ENCODE data around the gene SH3PXD2A.

The SH3PXD2A gene

GRCh38 chr10:103605359-103606096, 249.8 kb downstream of the SH3PXD2A start:
- ATAC-seq (ENCODE audit: insufficient read depth, low read depth) (no peak), DNase-seq (peak; percentile 29)
- Histone ChIP-seq H3K27ac (ENCODE audit: low read length) (no peak overlapping the region), H3K27me3 (ENCODE audit: insufficient read depth, low read length, poor library complexity) (no peaks in the 10 kb centered on the region), H3K4me2 (ENCODE audit: insufficient read depth, low read length) (no peak overlapping the region), H3K36me3 (ENCODE audit: insufficient read depth, low read length) (peaks cover 21% of the 10 kb centered on the region), H2AFZ (ENCODE audit: low read depth, low read length) (no peak overlapping the region), H3K4me3 (ENCODE audit: low read depth in 1 of 2, low read length in 2 of 2) (no peak overlapping the region), H3K9ac (ENCODE audit: low read depth, low read length) (no peak overlapping the region), H3K79me2 (ENCODE audit: insufficient read depth, low read length) (no peaks in the 10 kb centered on the region), H4K20me1 (ENCODE audit: insufficient read depth, low read length) (no peaks in the 10 kb centered on the region; the same call in 1 of the 2 replicates), H3K4me1 (ENCODE audit: insufficient read depth, low read length) (no peaks in the 10 kb centered on the region), H3K9me3 (ENCODE audit: insufficient read depth, low read length, severe bottlenecking) (no peaks in the 10 kb centered on the region)
- TF ChIP-seq EZH2 (IDR thresholded peaks at IDR 0.05; ENCODE audit: borderline replicate concordance, low read depth, low read length, severe bottlenecking) = no peak
- TF ChIP-seq CTCF (IDR thresholded peaks at IDR 0.05; ENCODE audit: borderline replicate concordance, extremely low read depth, low read length, poor library complexity, severe bottlenecking) = peak; percentile 68

GRCh38 chr10:103603382-103603781, 252.0 kb downstream of the SH3PXD2A start:
- Histone ChIP-seq H3K4me1 (ENCODE audit: insufficient read depth, low read length) (no peaks in the 10 kb centered on the region), H3K9ac (ENCODE audit: low read depth, low read length) (no peak overlapping the region), H3K9me3 (ENCODE audit: insufficient read depth, low read length, severe bottlenecking) (no peaks in the 10 kb centered on the region), H4K20me1 (ENCODE audit: insufficient read depth, low read length) (no peaks in the 10 kb centered on the region; the same call in 1 of the 2 replicates), H3K36me3 (ENCODE audit: insufficient read depth, low read length) (peaks cover 12% of the 10 kb centered on the region; the same call in 1 of the 2 replicates), H3K4me3 (ENCODE audit: low read depth in 1 of 2, low read length in 2 of 2) (no peak overlapping the region), H2AFZ (ENCODE audit: low read depth, low read length) (no peak overlapping the region), H3K79me2 (ENCODE audit: insufficient read depth, low read length) (no peaks in the 10 kb centered on the region), H3K4me2 (ENCODE audit: insufficient read depth, low read length) (no peak overlapping the region), H3K27me3 (ENCODE audit: insufficient read depth, low read length, poor library complexity) (no peaks in the 10 kb centered on the region), H3K27ac (ENCODE audit: low read length) (no peak overlapping the region)
- TF ChIP-seq EZH2 (IDR thresholded peaks at IDR 0.05; ENCODE audit: borderline replicate concordance, low read depth, low read length, severe bottlenecking) = no peak
- TF ChIP-seq CTCF (IDR thresholded peaks at IDR 0.05; ENCODE audit: borderline replicate concordance, extremely low read depth, low read length, poor library complexity, severe bottlenecking) = no peak
- ATAC-seq (ENCODE audit: insufficient read depth, low read depth) (no peak), DNase-seq (no peak)

GRCh38 chr10:103602852-103603155, 252.6 kb downstream of the SH3PXD2A start:
- Histone ChIP-seq H3K9me3 (ENCODE audit: insufficient read depth, low read length, severe bottlenecking) (no peaks in the 10 kb centered on the region), H3K9ac (ENCODE audit: low read depth, low read length) (no peak overlapping the region), H3K4me2 (ENCODE audit: insufficient read depth, low read length) (no peak overlapping the region), H3K4me1 (ENCODE audit: insufficient read depth, low read length) (no peaks in the 10 kb centered on the region), H3K27me3 (ENCODE audit: insufficient read depth, low read length, poor library complexity) (no peaks in the 10 kb centered on the region), H3K79me2 (ENCODE audit: insufficient read depth, low read length) (no peaks in the 10 kb centered on the region), H3K36me3 (ENCODE audit: insufficient read depth, low read length) (peaks cover 12% of the 10 kb centered on the region; the same call in 1 of the 2 replicates), H3K27ac (ENCODE audit: low read length) (no peak overlapping the region), H2AFZ (ENCODE audit: low read depth, low read length) (no peak overlapping the region), H3K4me3 (ENCODE audit: low read depth in 1 of 2, low read length in 2 of 2) (no peak overlapping the region), H4K20me1 (ENCODE audit: insufficient read depth, low read length) (no peaks in the 10 kb centered on the region; the same call in 1 of the 2 replicates)
- TF ChIP-seq EZH2 (IDR thresholded peaks at IDR 0.05; ENCODE audit: borderline replicate concordance, low read depth, low read length, severe bottlenecking) = no peak
- no peak for TF ChIP-seq CTCF (IDR thresholded peaks at IDR 0.05; ENCODE audit: borderline replicate concordance, extremely low read depth, low read length, poor library complexity, severe bottlenecking)
- DNase-seq = no peak
- ATAC-seq (ENCODE audit: insufficient read depth, low read depth) = no peak

Measured in DND-41 (cell line).